Pulmonary artery endothelial cell (primary cell): ENCODE data around the gene CAMK1. TPM values are rescaled to one million over a fixed set of nuclear protein-coding genes. Genes with fewer than 3 reads are reported as not detected.

ENCODE experiments used
- DNase-seq: peaks from one replicate; pipeline ENCODE4 v3.0.0-alpha.2; 2011; ENCODE audit warnings: low read depth, low spot score
- total RNA-seq: library from RNA; depleted of rRNA; stranded (reverse); fragments of >200 nt; gene quantifications from 2 replicates; pipeline ENCODE4 v1.2.3, GENCODE V29; 2014

CAMK1 gene
- total RNA-seq, 1 donor from 2014 or later: 46.7 TPM

DNA sequence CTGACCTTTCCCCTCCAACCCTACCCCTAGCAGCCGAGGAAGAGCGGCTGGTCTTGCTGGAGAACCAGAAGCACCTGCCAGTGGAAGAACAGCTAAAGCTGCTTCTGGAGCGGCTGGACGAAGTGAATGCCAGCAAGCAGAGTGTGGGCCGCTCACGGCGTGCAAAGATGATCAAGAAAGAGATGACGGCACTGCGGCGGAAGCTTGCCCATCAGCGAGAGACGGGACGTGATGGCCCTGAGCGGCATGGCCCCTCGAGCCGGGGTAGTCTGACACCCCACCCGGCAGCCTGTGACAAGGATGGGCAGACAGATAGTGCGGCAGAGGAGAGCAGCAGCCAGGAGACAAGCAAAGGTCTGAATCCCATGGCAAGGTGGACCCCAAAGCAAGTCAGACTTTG, 26.2 kb downstream of the CAMK1 start:
- DNase-seq: no peak

DNA sequence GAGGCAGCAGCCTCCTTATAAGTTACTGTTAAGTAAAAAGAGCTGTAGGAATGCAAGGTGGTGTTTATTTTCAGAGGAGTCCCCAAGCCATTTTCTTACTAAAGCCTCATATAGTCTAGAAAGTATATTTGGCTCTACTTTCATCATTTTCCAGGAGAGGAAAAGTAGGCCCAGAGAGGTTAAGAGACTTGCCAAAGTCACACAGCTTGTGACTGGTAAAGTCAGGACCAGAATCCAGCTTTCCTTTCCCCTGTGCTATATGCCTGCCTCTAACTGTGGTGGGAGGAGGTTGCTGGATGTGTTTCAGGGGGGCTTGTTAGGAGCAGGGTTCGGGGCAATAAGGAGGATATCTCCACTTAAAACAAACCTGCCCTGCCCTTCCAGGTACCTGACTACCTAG, 27.2 kb downstream of the CAMK1 start:
- no peak for DNase-seq

DNA sequence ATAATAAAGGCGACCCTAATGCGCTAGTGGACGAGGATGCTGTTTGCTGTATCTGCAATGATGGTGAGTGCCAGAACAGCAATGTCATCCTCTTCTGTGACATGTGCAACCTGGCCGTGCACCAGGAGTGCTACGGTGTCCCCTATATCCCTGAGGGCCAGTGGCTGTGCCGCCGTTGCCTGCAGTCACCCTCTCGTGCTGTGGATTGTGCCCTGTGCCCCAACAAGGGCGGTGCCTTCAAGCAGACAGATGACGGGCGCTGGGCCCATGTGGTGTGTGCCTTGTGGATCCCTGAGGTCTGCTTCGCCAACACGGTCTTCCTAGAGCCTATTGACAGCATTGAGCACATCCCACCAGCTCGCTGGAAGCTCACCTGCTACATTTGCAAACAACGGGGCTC, 30.6 kb downstream of the CAMK1 start:
- DNase-seq: no peak

DNA sequence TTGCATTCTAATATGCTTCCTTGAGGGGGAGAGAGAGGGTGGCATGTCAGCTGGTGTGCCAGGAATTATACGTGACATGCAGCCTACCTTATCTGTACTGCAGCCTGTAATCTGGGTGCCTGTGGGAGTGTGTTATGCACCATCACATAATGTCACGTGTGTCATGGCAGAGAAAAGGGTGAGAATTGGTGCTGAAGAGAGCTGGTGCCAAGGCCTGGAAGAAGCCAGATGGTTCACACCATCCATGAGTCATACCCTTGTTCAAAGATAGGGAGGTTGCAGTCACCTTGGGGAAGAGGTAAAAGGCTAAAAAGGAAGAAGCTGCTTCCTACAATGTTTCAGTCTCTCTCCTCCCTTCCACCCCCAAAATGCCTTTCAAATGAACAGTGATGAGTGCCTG, 32.9 kb downstream of the CAMK1 start:
- no peak for DNase-seq

DNA sequence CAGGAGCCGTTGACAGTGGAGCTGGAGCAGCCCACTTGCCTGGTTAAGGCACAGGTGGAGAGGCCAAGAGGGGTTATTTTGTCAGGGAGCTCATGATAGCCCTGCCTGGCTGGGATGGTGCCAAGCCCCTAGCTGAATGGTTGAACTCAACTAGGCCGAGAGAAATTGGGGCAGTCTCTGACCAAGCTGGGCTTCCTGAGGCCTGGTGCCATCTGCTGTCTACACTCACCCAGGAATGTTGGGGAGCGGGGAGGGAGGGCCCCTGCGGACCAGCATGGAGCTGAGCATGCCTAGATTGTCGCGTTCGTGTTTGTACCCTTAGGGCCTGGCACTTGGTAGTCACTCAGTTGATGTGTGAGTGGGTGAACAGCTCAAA, 37.0 kb downstream of the CAMK1 start:
- DNase-seq: no peak

DNA sequence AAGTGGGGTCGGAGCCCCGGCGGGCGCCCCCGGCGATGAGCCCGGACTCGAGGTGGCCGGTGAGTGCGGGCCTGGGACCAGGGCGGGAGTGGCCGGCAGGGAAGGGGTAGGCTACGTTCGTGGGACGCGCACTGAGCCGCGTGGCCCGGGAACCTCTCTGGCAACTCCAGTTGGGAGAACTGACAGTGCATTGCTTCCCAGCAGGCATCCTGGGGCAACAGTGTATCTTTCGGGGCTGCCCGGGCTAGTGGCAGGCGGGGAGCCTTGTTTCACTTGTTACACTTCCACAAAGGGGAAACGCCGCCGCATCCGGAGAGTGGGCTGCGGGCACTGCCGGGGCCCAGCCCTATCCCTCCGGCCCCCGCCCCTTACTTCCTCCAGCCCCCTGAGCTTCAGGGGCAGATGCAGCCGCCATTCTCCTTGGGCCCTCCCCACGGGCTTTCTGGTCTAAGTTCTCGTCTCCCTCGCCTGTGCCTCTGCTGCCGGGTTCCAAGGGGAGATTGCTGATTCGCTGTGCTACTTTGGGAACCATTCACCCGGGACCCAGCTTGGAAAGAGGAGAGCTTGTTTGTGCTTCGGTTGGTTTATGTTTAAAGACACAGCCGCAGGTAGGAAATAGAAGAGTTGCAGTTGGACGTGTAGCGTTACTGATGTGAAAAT, 37.5 kb downstream of the CAMK1 start:
- no peak for DNase-seq

DNA sequence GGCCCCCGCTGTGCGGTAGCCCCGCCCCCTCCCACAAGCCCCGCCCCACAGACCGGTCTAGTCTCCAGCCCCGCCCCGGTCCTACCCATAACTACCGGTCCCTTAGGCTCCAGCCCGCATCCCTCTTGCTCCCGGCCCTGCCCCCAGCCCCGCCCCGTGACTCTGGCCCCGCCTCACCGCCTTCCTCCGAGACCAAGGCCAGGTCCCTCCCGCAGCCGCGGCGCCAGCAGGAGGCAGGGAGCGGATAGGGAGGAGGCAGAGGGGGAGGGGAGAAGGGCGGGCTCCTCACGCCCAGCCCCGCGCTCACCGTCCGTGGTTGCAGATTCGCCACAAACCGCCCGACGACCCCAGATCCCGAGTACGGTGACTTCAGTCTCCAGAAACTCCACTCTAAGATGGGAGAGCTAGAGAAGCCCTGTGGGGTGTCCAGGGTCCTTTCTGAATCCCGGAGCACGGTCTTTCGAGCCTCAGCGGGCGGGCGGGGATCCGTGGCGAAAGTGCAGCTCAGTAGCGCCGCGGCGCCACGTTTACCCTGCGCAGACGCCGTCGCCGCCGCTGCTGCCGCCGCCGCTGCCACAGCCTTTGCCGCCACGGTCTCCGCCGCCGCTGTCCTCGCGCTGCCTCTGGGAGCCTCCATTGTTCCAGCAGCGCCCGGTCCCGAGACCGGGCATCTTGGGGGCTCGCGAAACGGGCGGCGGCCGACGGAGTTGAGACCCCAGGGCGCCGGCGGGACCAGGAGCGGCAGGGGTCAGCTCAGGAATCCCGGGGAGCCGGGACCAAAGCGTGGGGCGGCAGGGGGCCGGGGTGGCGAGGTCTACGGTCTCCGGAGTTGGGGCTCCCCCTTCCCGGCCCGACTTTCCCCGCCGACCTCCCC, 38.3 kb downstream of the CAMK1 start, which contains the start of gene BRPF1:
TSS of gene BRPF1 (plus strand) at position 530 of the 874 bp plus-strand sequence. CDS start 2,406 bp downstream, outside the sequence.
- DNase-seq: peak; percentile 97

DNA sequence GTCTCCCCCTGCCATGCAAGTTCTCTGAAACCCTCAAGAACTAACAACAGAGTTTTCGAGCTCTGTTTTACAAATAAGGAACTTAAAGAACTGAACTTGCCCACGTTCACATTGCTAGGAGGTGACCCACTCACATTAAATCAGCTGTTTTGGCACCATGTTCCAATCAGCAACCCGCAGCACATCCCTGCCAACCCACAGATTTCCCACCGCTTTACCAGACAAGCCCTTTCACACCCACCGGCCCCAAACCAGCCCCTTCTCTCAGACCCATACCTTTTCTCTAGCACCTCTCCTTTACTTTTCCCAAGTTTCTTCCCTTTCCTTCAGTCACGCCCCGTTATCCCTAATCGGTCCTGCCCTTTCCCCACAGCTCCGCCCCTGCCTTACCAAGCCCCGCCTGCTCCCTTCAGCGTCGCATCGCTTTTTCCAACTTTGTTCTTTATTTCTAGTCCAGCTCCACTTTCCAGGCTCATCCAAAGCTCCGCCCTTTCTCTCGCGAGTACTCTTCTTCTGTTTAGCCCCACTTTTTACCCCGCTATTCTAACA, 39.0 kb downstream of the CAMK1 start:
- DNase-seq: no peak

DNA sequence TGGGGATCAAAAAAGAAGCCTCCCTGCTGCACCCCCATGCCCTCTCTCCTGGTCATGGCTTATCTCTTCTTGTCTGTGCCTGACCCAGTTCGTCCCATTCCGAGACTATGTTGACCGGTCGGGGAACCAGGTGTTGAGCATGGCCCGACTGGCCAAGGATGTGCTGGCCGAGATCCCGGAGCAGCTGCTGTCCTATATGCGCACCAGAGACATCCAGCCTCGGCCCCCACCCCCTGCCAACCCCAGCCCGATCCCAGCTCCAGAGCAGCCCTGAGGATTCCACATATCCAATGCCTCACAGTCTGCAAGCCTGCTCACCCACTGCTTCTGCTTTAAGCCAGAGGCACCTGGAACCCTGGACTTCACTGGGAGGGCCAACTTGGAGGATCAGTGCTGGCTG, 40.3 kb downstream of the CAMK1 start:
- no peak for DNase-seq

DNA sequence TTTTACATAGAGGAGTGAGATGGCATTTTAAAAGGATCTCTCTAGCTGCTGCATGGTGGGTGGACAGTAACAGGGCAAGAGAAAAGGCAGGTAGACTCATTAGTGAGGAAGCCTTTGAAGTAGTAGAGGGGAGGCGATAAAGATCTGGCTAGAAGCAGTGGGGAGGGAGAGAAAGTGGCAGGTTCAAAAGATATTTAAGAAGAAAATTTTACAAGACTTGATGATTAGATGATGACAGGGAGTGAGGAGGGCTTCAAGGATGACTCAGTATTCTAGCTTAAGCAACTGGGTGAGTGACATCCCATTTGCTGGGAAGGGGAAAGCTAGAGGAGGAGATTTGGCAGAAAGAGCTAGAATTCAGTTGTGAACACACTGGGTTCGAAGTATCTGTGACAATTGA, 42.0 kb downstream of the CAMK1 start:
- DNase-seq: no peak

DNA sequence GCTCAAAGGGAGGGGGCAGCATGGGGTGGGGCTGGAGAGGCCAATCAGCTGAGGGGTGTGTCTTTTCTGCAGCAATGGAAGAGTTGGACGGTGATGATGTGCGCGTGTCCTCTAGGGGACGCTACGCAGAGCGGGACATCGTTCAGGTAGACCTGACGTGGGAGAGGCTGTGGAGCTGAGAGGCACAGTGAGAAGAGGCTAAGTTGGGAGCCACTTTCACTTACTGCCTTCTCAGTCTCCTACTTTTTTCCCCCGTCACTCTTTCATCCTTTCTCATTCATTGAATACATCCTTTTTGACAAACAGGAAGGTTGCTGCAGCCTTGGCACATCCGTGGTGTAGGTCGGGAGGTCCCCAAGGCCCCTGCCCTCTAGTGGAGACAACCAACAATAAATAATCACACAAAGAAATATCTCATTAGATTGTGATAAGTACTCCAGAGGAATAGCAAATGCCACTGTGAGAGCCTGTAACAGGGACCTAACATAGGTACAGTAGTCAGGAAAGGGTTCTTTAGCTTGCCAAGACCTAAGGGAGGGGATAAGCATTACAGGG, 42.6 kb downstream of the CAMK1 start:
- no peak for DNase-seq

DNA sequence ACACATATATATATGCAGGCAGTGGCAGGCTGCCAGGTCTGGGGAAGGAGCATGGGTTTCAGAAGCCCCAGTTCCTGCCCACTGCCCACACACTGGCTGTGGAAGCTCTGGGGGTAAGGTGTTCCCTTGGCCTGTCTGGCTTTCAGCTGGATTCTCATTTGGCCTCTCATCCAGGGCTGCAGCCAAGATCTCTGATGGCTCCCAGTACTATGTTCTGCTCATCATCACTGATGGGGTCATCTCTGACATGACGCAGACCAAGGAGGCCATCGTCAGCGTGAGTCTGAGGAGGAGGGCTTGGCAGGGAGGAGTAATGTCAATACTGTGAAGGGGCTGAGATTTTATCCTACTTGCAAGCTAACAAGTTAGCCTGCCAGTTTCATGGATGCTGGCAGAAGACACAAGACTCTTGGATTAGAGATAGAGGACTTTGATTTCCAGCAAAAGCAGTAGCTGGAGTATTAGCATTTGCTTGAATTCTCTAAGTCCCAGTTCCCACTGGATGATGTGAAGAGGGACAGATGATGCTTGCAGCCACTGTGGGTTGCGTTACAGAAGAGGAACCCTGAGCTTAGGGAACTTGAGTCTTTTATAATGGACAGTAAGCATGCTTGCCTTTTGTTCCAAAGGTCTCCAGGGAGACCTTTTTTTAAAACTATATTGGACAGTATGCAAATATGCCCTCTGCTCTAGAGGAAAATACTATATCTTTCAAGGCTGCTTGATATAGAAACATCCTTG, 43.8 kb downstream of the CAMK1 start:
- DNase-seq: no peak

DNA sequence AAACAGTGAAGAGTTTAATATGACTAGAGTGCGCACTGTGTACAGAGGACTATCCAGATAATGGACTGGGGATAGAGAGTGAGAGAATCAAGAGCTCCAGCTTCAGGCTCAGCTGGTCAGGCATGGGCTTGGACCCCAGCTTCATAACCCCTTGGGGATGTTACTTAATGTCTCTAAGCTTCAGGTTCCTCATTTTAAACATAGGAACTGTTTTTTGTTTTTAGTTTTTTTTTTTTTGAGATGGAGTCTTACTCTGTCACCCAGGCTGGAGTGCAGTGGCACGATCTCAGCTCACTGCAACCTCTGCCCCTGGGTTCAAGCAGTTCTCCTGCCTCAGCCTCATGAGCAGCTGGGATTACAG, 48.1 kb downstream of the CAMK1 start:
- no peak for DNase-seq

DNA sequence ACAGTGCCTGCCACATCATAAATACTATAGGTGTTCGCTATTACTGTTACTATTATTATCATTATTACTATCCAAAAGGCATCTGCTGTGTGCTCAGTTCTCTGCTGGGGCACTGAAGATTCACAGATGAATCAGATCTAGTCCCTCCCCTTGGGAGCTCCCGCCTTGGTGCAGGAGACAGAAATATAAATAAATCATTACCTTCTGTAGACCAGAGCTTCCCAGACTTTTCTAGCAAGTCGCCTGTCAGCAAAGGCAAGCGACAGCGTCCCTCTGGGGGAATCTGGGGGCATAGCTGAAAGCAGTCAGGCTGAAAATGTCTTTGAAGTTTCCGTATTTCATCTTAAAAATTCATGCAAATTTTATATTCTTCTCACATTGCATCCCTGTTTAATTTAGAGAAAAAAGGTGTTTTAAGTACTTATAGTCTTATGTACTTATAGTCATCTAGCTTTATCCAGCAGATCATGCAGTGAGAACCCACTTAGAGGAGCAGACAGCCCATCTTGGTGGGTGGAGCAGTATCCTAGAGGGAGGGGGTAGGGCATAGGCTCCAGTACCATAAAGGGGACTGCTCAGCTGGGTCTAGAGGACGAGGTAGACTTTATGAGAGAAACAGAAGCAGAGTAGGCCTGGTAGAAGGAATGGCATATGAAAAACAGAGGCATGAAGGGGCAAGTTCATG, 48.6 kb downstream of the CAMK1 start:
- no peak for DNase-seq

DNA sequence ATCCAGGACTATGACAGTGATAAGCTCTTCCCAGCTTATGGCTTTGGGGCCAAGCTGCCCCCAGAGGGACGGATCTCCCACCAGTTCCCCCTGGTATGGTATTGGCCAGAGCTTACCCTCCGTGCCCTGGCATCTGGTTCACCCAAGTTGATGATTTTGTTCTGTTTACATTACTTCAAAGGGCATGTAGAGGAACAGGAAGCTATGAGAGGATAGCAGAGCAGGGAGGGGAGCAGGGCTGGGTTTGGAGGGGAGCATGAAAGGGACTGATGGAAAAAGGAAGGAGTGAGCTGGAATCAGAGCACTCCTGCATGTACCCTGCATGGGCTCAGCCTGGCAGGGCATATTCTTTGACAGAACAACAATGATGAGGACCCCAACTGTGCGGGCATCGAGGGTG, 51.6 kb downstream of the CAMK1 start:
- no peak for DNase-seq

DNA sequence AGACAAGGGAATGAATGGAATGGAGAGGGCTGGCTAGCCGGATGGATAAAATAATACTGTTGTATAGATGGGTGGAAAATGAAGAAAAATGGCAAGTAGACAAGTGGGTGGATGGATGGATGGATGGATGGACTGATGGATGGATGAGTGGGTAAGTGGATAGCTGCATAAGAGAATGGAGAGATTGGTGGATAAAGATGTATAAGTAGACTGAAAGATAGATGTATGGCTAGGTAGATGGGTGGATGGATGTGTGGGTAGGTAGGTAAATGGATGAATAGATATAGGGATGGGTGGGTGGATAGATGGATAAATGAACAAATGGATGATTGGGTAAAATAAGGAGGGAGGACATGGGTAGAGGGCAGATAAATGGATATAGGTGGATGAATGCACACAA, 52.2 kb downstream of the CAMK1 start:
- no peak for DNase-seq

DNA sequence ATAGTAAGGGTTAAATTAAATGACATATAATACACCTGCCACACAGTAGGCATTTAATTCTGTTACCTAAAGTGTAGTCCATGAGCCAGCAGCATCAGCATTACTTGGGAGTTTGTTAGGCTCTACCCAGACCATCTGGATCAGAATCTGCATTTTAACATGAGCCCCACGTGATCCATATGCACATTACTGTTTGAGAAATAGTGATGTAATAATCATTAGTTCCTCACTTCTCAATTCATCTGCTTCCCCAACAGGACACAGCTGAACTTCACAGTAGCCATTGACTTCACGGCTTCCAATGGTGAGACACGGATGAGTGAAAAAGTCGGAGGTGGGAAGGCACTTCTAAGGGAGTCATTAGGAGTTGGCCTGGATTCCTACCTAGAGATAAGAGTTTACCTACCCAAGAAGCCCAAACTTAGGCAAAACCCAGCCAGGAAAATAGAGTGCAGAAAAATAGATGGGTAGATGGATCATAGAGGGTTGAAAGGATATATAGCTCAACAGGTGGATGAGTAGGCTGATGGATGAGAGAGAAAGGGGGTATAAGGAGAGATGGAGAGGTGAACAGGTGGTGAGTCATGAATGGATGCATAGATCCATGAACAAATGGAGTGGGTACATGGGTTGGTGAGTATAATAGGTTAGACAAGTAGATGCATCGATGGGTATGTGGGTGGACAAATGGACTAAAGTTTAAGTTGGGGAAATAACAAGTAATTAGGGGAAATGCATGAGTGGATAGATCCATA, 52.8 kb downstream of the CAMK1 start:
- DNase-seq: no peak

DNA sequence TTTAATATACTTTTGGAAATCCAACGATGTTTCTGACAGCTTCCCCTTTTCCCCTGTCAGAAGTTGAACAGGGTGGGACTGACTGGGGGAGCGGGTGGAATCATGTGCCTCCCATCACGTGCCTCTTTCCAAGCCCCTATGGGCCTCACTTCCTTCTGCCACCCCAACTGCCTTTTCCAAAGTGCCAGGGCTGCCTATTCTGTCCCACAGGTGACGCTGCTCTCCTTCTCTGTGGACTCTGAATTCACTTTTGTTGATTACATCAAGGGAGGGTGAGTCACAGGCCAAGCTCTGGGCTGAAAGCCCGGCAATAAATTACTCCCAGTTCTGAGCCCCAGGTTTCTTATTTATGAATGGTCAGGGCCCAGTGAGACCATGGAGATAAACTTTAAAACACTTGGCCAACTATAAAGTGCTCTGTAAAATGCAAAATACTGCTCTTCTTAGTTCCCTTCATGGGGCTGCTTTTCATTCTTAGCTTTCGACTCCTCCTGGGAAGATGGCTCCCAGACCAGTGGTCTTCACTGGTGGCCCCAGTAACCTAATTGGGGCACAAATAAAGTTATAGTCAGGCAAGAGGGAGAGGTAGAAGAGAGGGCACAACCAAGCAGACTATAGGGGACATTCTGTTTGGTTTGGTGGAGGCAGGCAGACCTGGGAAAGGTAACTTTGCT, 53.8 kb downstream of the CAMK1 start:
- DNase-seq: peak; percentile 58

DNA sequence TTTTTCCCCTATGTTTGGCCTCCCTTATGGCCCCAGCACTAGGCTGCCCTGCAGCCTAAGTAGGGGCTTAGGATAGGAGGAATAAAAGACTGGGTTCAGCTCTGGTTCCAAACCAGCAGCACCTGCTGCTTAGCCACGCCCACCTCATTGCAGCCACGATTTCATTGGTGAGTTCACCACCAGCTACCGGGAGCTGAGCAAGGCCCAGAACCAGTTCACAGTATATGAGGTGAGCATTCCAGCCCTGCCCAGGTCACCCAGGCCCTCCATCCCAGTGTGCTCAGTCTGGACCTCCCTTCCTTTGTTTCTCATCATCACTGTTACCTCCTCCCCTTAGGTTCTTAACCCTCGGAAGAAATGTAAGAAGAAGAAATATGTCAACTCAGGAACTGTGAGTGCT, 54.6 kb downstream of the CAMK1 start:
- DNase-seq: no peak

DNA sequence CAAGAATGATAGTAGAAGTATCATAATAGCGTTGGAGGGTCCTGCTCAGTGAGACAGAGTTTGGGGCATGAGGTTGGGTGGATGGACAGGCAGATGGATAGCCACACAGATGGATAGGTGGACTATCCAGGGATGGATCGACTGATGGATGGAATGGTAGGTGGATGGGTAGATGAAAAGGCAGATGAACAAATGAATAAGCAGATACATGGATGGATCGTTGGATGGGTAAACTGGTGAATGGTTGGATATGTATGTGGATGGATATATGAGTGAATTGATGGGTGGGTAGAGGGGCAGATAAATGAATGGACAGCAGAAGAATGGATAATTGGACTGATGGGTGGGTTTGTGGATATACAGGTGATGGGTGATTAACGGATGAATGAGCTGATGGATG, 56.6 kb downstream of the CAMK1 start:
- DNase-seq: no peak
